Measurements from ENCODE around the gene LRRC46. TPM values are rescaled to one million over a fixed set of nuclear protein-coding genes. Genes with fewer than 3 reads are reported as not detected.

The LRRC46 gene
- total RNA-seq, 1 experiment from 2014 or later: 0.12 TPM

- DNase-seq (ENCODE audit: low read depth): no peak
Measured at GRCh38 chr17:47830396-47831002, 971 bp upstream of the LRRC46 start.

GRCh38 chr17:47831934-47832327 lies 461 bp downstream of the LRRC46 start:
- DNase-seq (ENCODE audit: low read depth): no peak

- no peak for DNase-seq (ENCODE audit: low read depth)
Measured at GRCh38 chr17:47834756-47835155, 3.3 kb downstream of the LRRC46 start.

GRCh38 chr17:47836601-47837000 lies 5.1 kb downstream of the LRRC46 start:
- DNase-seq (ENCODE audit: low read depth): no peak

GRCh38 chr17:47837401-47838039 lies 6.0 kb downstream of the LRRC46 start:
- DNase-seq (ENCODE audit: low read depth): peak; percentile 91

- DNase-seq (ENCODE audit: low read depth): no peak
Measured at GRCh38 chr17:47838636-47839035, 7.2 kb downstream of the LRRC46 start.

GRCh38 chr17:47839071-47839470 lies 7.6 kb downstream of the LRRC46 start:
- no peak for DNase-seq (ENCODE audit: low read depth)

- DNase-seq (ENCODE audit: low read depth): peak; percentile 23
Measured at GRCh38 chr17:47840001-47840741, 8.7 kb downstream of the LRRC46 start.

- DNase-seq (ENCODE audit: low read depth): peak; percentile 81
Measured at GRCh38 chr17:47840742-47841487, 9.4 kb downstream of the LRRC46 start, which contains the start of gene SCRN2. SCRN2 (minus strand) TSS chr17:47841273; CDS start chr17:47840843, 430 bp downstream.

- no peak for DNase-seq (ENCODE audit: low read depth)
Measured at GRCh38 chr17:47841488-47842291, 10.2 kb downstream of the LRRC46 start.

- DNase-seq (ENCODE audit: low read depth): no peak
Measured at GRCh38 chr17:47843391-47843730, 11.9 kb downstream of the LRRC46 start.

- peak; percentile 63 for DNase-seq (ENCODE audit: low read depth)
Measured at GRCh38 chr17:47844227-47844626, 12.8 kb downstream of the LRRC46 start.

- DNase-seq (ENCODE audit: low read depth): peak; percentile 38
Measured at GRCh38 chr17:47844814-47845715, 13.6 kb downstream of the LRRC46 start.

GRCh38 chr17:47845716-47846075 lies 14.2 kb downstream of the LRRC46 start:
- no peak for DNase-seq (ENCODE audit: low read depth)

- DNase-seq (ENCODE audit: low read depth): no peak
Measured at GRCh38 chr17:47846716-47847340, 15.4 kb downstream of the LRRC46 start.

- no peak for DNase-seq (ENCODE audit: low read depth)
Measured at GRCh38 chr17:47847341-47848197, 16.1 kb downstream of the LRRC46 start.

- no peak for DNase-seq (ENCODE audit: low read depth)
Measured at GRCh38 chr17:47848198-47848513, 16.7 kb downstream of the LRRC46 start.

GRCh38 chr17:47850373-47850691 lies 18.9 kb downstream of the LRRC46 start:
- no peak for DNase-seq (ENCODE audit: low read depth)
